Endothelial cell of umbilical vein (primary cell): ENCODE data around the gene NLRP6. TPM values are rescaled to one million over a fixed set of nuclear protein-coding genes. Genes with fewer than 3 reads are reported as not detected.
"Not testable (repeated sequence)": the region's sequence is repeated elsewhere in the genome, so short reads cannot be mapped to it uniquely, and the experiment has no call there.

Experiments used
- BruUV-seq: library from RNA; stranded (reverse); fragments of 400-500 nt; replicated peaks from 2 replicates; lab custom pipeline; 2021; lab: Mats Ljungman, UMichigan
- CTCF ChIA-PET: fragments of 300-600, 350-600 bp; sonication (Branson Sonifier 250); formaldehyde crosslinking; loops from one replicate; lab custom pipeline; 2021; ENCODE audit warnings: antibody characterized with exemption, inconsistent platforms; lab: Charles Lee
- POLR2A ChIA-PET: fragments of 300-600, 350-600 bp; sonication (Branson Sonifier 250); formaldehyde crosslinking; loops from one replicate; lab custom pipeline; 2021; ENCODE audit warnings: antibody characterized with exemption, inconsistent platforms; lab: Charles Lee
- DNase-seq: peaks from one replicate; pipeline ENCODE4 v3.0.0-alpha.2; 2011; ENCODE audit warnings: low read depth, low spot score
- FAIRE-seq: peaks from 2 replicates; lab custom pipeline; 2011; peaks lifted over from hg19 to GRCh38; lab: Jason Lieb, UNC
- H2AFZ ChIP-seq: 2 replicates; pipeline ENCODE4 v1.6.0; 2012; ENCODE audit warnings: low read depth, low read length, control low read depth, inconsistent platforms
- H3K27ac ChIP-seq: 2 replicates; pipeline ENCODE4 v1.5.1; 2011; ENCODE audit warnings: low read depth, mild to moderate bottlenecking, control low read depth, low read length, moderate library complexity; ENCODE audit not compliant: insufficient read depth
- H3K27me3 ChIP-seq, 2 experiments: 2 replicates each; pipeline versions ENCODE4 v1.6.0 to v1.6.1; 2011; ENCODE audit warnings: low read length in 2 of 2, mixed read lengths in 1 of 2; ENCODE audit not compliant: control insufficient read depth in 2 of 2, insufficient read depth in 2 of 2
- H3K36me3 ChIP-seq, 2 experiments: 2 replicates in 1 of 2; 3 replicates in 1 of 2; pipeline ENCODE4 v1.5.1; 2011; ENCODE audit warnings: low read length in 2 of 2, mild to moderate bottlenecking in 1 of 2, moderate library complexity in 1 of 2; ENCODE audit not compliant: control insufficient read depth in 2 of 2, insufficient read depth in 2 of 2; ENCODE audit errors: extremely low read depth in 1 of 2
- H3K4me1 ChIP-seq: 3 replicates; pipeline ENCODE4 v1.5.1; 2011; ENCODE audit warnings: mild to moderate bottlenecking, low read length; ENCODE audit not compliant: control insufficient read depth, insufficient read depth; ENCODE audit errors: extremely low read depth
- H3K4me2 ChIP-seq: 2 replicates; pipeline ENCODE4 v1.6.1; 2011; ENCODE audit warnings: low read length, control low read depth, mixed read lengths; ENCODE audit not compliant: insufficient read depth
- H3K4me3 ChIP-seq, 3 experiments: fragments of 200-600 bp in 1 of 3; sonication (generic), shearing (Covaris generic) in 1 of 3; replicated peaks in 1 of 3; 2 replicates each; pipeline ENCODE4 v1.5.1; 2011 to 2016; ENCODE audit warnings: control low read depth in 3 of 3, low read length in 3 of 3, mild to moderate bottlenecking in 2 of 3, inconsistent platforms in 1 of 3, low read depth in 1 of 3, moderate library complexity in 1 of 3; ENCODE audit not compliant: insufficient read depth in 1 of 3
- H3K79me2 ChIP-seq: 2 replicates; pipeline ENCODE4 v1.6.0; 2012; ENCODE audit warnings: low read length, inconsistent platforms; ENCODE audit not compliant: control insufficient read depth, insufficient read depth
- H3K9ac ChIP-seq: replicated peaks from 2 replicates; pipeline ENCODE3; 2011; ENCODE audit warnings: low read length, control low read depth; ENCODE audit not compliant: insufficient read depth; ENCODE audit errors: extremely low read depth
- H3K9me1 ChIP-seq: replicated peaks from 3 replicates; pipeline ENCODE4 v1.6.0; 2011; ENCODE audit warnings: mild to moderate bottlenecking, low read length; ENCODE audit not compliant: control insufficient read depth, insufficient read depth; ENCODE audit errors: extremely low read depth
- H3K9me3 ChIP-seq: replicated peaks from 2 replicates; pipeline ENCODE4 v1.5.1; 2012; ENCODE audit warnings: low read length, inconsistent platforms; ENCODE audit not compliant: control insufficient read depth, insufficient read depth
- H4K20me1 ChIP-seq: replicated peaks from 2 replicates; pipeline ENCODE3; 2011; ENCODE audit warnings: mild to moderate bottlenecking, low read length; ENCODE audit not compliant: control insufficient read depth, insufficient read depth; ENCODE audit errors: extremely low read depth
- GATA2 ChIP-seq: IDR thresholded peaks from 2 replicates; pipeline ENCODE4 v1.7.0; 2011; ENCODE audit warnings: low read depth, mild to moderate bottlenecking, moderate library complexity, mixed read lengths, low read length; ENCODE audit not compliant: insufficient read length, insufficient read depth
- JUN ChIP-seq: IDR thresholded peaks from 2 replicates; pipeline ENCODE4 v1.6.1; 2011; ENCODE audit warnings: borderline replicate concordance, low read depth; ENCODE audit not compliant: insufficient read length, insufficient read depth
- MAX ChIP-seq: IDR thresholded peaks from 2 replicates; pipeline ENCODE4 v1.6.1; 2011; ENCODE audit not compliant: insufficient read depth, insufficient read length
- POLR2A ChIP-seq: IDR thresholded peaks from 2 replicates; pipeline ENCODE4 v1.6.1; 2012; ENCODE audit warnings: low read depth, mild to moderate bottlenecking, control low read depth, low read length
- dilution Hi-C: fragments of 300-500 bp; cut with MboI; formaldehyde crosslinking; loops from one replicate; pipeline ENCODE4 v1.15.0; 2019; ENCODE audit warnings: low sequenced_read_pairs; ENCODE audit not compliant: extremely low pct_ligation_motif_present
- intact Hi-C: fragments of 100-400 bp; cut with micrococcal nuclease; formaldehyde crosslinking; loops from one replicate; pipeline ENCODE4 v1.10.0; 2022
- polyA plus RNA-seq, 4 experiments: library from polyadenylated mRNA; depleted of rRNA in 3 of 4; stranded (reverse) in 3 of 4; unstranded in 1 of 4; fragments of >200 nt; gene quantifications; 2 replicates each; pipeline versions ENCODE4 v1.2.1 to v1.2.3, GENCODE V29; 2011 to 2012; ENCODE audit warnings: missing spikeins in 1 of 4
- total RNA-seq: library from RNA; stranded (reverse); gene quantifications from 2 replicates; pipeline ENCODE4 v1.2.3, GENCODE V29; 2021

NLRP6 gene
- total and polyA plus RNA-seq, 2 donors (not counting 3 experiments of a cell fraction or from before 2014, with no cell fraction given): not detected

GRCh38 chr11:316891-317301 lies 38.7 kb downstream of the NLRP6 start:
- BruUV-seq: no TSS peak
- intact Hi-C loops: no loop called here

GRCh38 chr11:317668-318404 lies 39.6 kb downstream of the NLRP6 start:
- H4K20me1 ChIP-seq, H3K36me3 ChIP-seq, dilution Hi-C loops, H2AFZ ChIP-seq, DNase-seq, H3K4me3 ChIP-seq, intact Hi-C loops, H3K4me1 ChIP-seq, BruUV-seq, H3K27ac ChIP-seq, H3K9me3 ChIP-seq, H3K9me1 ChIP-seq, H3K9ac ChIP-seq, H3K4me2 ChIP-seq: not testable (repeated sequence)
- peaks cover 12% of the 10 kb centered on the region for H3K79me2 ChIP-seq
- FAIRE-seq: peak; percentile 89
- ChIA-PET POLR2A (interaction anchor here (1.2 kb wide), 1 partner anchor 38 kb away, joined by 4 read pairs; no protein-coding TSS in a partner anchor), CTCF (interaction anchor here (0.8 to 2.2 kb wide), 8 partner anchors 9 to 201 kb away, joined by 3 to 11 read pairs (median 4); partner anchors contain the start of gene IFITM2)
- H3K27me3 ChIP-seq: peaks cover 19 to 28% of the 10 kb centered on the region in 2 experiments

More at GRCh38 chr11:316891-317301, 38.7 kb downstream of the NLRP6 start:
- TF ChIP-seq GATA2 (no peak), MAX (no peak), POLR2A (no peak), JUN (no peak)
- CTCF ChIA-PET: interaction anchor here (0.8 to 2.2 kb wide), 7 partner anchors 9 to 202 kb away, joined by 3 to 11 read pairs (median 4); partner anchors contain the start of gene IFITM2
- no peaks in the 10 kb centered on the region for H3K9me3 ChIP-seq
- H2AFZ ChIP-seq: no peak overlapping the region
- dilution Hi-C loops: no loop called here
- no peaks in the 10 kb centered on the region for H4K20me1 ChIP-seq
- no peaks in the 10 kb centered on the region for H3K9me1 ChIP-seq
- H3K27me3 ChIP-seq: peaks cover 19 to 28% of the 10 kb centered on the region in 2 experiments
- H3K36me3 ChIP-seq: no peaks in the 10 kb centered on the region
- no peak overlapping the region for H3K9ac ChIP-seq
- H3K4me2 ChIP-seq: no peak overlapping the region
- peaks cover 7% of the 10 kb centered on the region for H3K4me1 ChIP-seq
- H3K4me3 ChIP-seq: no peak overlapping the region
- no peak for FAIRE-seq
- peaks cover 12% of the 10 kb centered on the region for H3K79me2 ChIP-seq
- no peak for DNase-seq
- POLR2A ChIA-PET: interaction anchor here (1.2 kb wide), 1 partner anchor 39 kb away, joined by 4 read pairs; no protein-coding TSS in a partner anchor
- no peak overlapping the region for H3K27ac ChIP-seq

GRCh38 chr11:318405-319120 lies 40.4 kb downstream of the NLRP6 start:
- CTCF ChIA-PET: interaction anchor here (0.9 to 2.2 kb wide), 6 partner anchors 9 to 201 kb away, joined by 3 to 11 read pairs (median 5); partner anchors contain the start of gene IFITM2
- H3K4me3 ChIP-seq: peak overlapping the region in 1 of 3 experiments; percentile 84
- DNase-seq, H2AFZ ChIP-seq, H3K4me1 ChIP-seq, H3K27ac ChIP-seq, H3K9me3 ChIP-seq, intact Hi-C loops, H4K20me1 ChIP-seq, BruUV-seq, dilution Hi-C loops, H3K36me3 ChIP-seq, H3K9ac ChIP-seq, H3K9me1 ChIP-seq, POLR2A ChIA-PET: not testable (repeated sequence)
- FAIRE-seq: peak; percentile 18
- peak overlapping the region; percentile 21 for H3K4me2 ChIP-seq
- H3K79me2 ChIP-seq: peaks cover 12% of the 10 kb centered on the region
- H3K27me3 ChIP-seq: peaks cover 19 to 28% of the 10 kb centered on the region in 2 experiments
